Keratinocyte (primary cell): ENCODE data around the gene LILRA6. TPM values are rescaled to one million over a fixed set of nuclear protein-coding genes. Genes with fewer than 3 reads are reported as not detected.

Source experiments
- DNase-seq: peaks from one replicate; pipeline ENCODE4 v3.0.0-alpha.2; 2011; ENCODE audit warnings: low read depth, missing footprints, low spot score
- FAIRE-seq: peaks from 2 replicates; lab custom pipeline; 2011; peaks lifted over from hg19 to GRCh38; lab: Jason Lieb, UNC
- H2AFZ ChIP-seq: 2 replicates; pipeline ENCODE4 v1.6.0; 2012; ENCODE audit warnings: low read length, control low read depth, inconsistent platforms; ENCODE audit not compliant: control insufficient read depth
- H3K27ac ChIP-seq: 2 replicates; pipeline ENCODE4 v1.5.1; 2011; ENCODE audit warnings: low read length; ENCODE audit not compliant: control insufficient read depth, insufficient read depth
- H3K27me3 ChIP-seq: 3 replicates; pipeline ENCODE4 v1.6.0; 2011; ENCODE audit warnings: low read length; ENCODE audit not compliant: control insufficient read depth, insufficient read depth; ENCODE audit errors: extremely low read depth
- H3K36me3 ChIP-seq, 2 experiments: 2 replicates in 1 of 2; 3 replicates in 1 of 2; pipeline ENCODE4 v1.5.1; 2011; ENCODE audit warnings: low read length in 2 of 2, mild to moderate bottlenecking in 1 of 2; ENCODE audit not compliant: control insufficient read depth in 2 of 2, insufficient read depth in 2 of 2; ENCODE audit errors: extremely low read depth in 1 of 2
- H3K4me1 ChIP-seq: 3 replicates; pipeline ENCODE4 v1.5.1; 2011; ENCODE audit warnings: low read length; ENCODE audit not compliant: control insufficient read depth, insufficient read depth; ENCODE audit errors: extremely low read depth
- H3K4me2 ChIP-seq: 3 replicates; pipeline ENCODE4 v1.6.0; 2011; ENCODE audit warnings: low read depth, low read length; ENCODE audit not compliant: control insufficient read depth, insufficient read depth; ENCODE audit errors: extremely low read depth
- H3K4me3 ChIP-seq, 3 experiments: fragments of 200-600 bp in 1 of 3; sonication (generic) in 1 of 3; 2 replicates in 2 of 3; 3 replicates in 1 of 3; pipeline ENCODE4 v1.5.1; 2011 to 2016; ENCODE audit warnings: low read length in 3 of 3, mild to moderate bottlenecking in 3 of 3, control low read depth in 2 of 3, inconsistent platforms in 1 of 3, low read depth in 1 of 3, mixed read lengths in 1 of 3, mixed run types in 1 of 3, moderate library complexity in 1 of 3; ENCODE audit not compliant: control insufficient read depth in 2 of 3, insufficient read depth in 2 of 3; ENCODE audit errors: extremely low read depth in 1 of 3
- H3K79me2 ChIP-seq: 2 replicates; pipeline ENCODE4 v1.6.0; 2012; ENCODE audit warnings: low read length; ENCODE audit not compliant: control insufficient read depth, insufficient read depth
- H3K9ac ChIP-seq: 3 replicates; pipeline ENCODE4 v1.6.0; 2011; ENCODE audit warnings: low read length; ENCODE audit not compliant: control insufficient read depth, insufficient read depth; ENCODE audit errors: extremely low read depth
- H3K9me1 ChIP-seq: 3 replicates; pipeline ENCODE4 v1.6.0; 2011; ENCODE audit warnings: low read length; ENCODE audit not compliant: control insufficient read depth, insufficient read depth; ENCODE audit errors: extremely low read depth
- H3K9me3 ChIP-seq: 2 replicates; pipeline ENCODE4 v1.5.1; 2012; ENCODE audit warnings: low read depth, low read length; ENCODE audit not compliant: control insufficient read depth
- H4K20me1 ChIP-seq: 3 replicates; pipeline ENCODE4 v1.6.0; 2011; ENCODE audit warnings: low read length; ENCODE audit not compliant: control insufficient read depth, insufficient read depth; ENCODE audit errors: extremely low read depth
- EZH2 ChIP-seq: IDR thresholded peaks from one replicate; pipeline ENCODE4 v1.6.1; 2012; ENCODE audit warnings: inconsistent platforms, mild to moderate bottlenecking, low read length, moderate library complexity
- dilution Hi-C: fragments of 300-500 bp; cut with MboI; formaldehyde crosslinking; loops from one replicate; pipeline ENCODE4 v1.7.0; 2020; ENCODE audit warnings: low sequenced_read_pairs; ENCODE audit not compliant: extremely low pct_ligation_motif_present
- polyA plus RNA-seq, 5 experiments: library from polyadenylated mRNA; depleted of rRNA in 3 of 5; stranded (reverse) in 3 of 5; stranded (forward) in 1 of 5; unstranded in 1 of 5; fragments of >200 nt; gene quantifications; 1 replicate in 1 of 5; 2 replicates in 3 of 5; 3 replicates in 1 of 5; pipeline versions ENCODE4 v1.2.1 to v1.2.3, GENCODE V29; 2011 to 2012; ENCODE audit warnings: missing spikeins in 2 of 5, low read depth in 1 of 5, low replicate concordance in 1 of 5
- TF ChIP-seq, protein P1 (sequence below), 3 experiments: IDR thresholded peaks in 1 of 3; conservative IDR thresholded peaks in 1 of 3; optimal IDR thresholded peaks in 1 of 3; 2 replicates in 2 of 3; 3 replicates in 1 of 3; pipeline versions ENCODE3 to v1.5.1; 2011; ENCODE audit warnings: low read length in 3 of 3, mild to moderate bottlenecking in 3 of 3, moderate library complexity in 2 of 3, control low read depth in 1 of 3, inconsistent platforms in 1 of 3; ENCODE audit not compliant: insufficient read depth in 2 of 3; ENCODE audit errors: extremely low read depth in 1 of 3

Gene LILRA6
- polyA plus RNA-seq, 1 donor (not counting 4 experiments of a cell fraction or from before 2014, with no cell fraction given), result not detected

DNA sequence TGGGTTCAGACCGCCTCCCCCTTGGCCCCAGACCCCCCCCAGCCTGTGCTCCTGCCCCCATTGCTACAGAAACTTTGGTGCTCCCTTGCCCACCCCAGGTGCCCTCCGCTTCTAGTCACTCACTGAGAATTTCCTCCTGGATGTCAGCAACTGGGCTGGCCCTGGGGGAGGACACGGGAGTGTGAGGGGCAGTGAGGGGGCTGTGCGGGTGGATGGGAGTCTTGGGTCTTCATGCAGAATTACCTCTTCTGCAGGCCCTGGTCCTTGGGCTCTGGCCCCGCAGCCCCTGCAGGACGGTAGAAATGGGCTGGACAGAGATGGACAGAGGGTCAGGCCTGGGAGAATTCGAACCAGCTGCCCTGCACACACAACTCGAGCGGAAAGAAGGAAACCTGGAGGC lies 9.7 kb upstream of the LILRA6 start:
- H3K36me3 ChIP-seq, result no peaks in the 10 kb centered on the region
- TF ChIP-seq EZH2, result no peak
- TF ChIP-seq, protein P1, sequence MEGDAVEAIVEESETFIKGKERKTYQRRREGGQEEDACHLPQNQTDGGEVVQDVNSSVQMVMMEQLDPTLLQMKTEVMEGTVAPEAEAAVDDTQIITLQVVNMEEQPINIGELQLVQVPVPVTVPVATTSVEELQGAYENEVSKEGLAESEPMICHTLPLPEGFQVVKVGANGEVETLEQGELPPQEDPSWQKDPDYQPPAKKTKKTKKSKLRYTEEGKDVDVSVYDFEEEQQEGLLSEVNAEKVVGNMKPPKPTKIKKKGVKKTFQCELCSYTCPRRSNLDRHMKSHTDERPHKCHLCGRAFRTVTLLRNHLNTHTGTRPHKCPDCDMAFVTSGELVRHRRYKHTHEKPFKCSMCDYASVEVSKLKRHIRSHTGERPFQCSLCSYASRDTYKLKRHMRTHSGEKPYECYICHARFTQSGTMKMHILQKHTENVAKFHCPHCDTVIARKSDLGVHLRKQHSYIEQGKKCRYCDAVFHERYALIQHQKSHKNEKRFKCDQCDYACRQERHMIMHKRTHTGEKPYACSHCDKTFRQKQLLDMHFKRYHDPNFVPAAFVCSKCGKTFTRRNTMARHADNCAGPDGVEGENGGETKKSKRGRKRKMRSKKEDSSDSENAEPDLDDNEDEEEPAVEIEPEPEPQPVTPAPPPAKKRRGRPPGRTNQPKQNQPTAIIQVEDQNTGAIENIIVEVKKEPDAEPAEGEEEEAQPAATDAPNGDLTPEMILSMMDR (optimal IDR thresholded peaks at IDR 0.05 in 1 of 3, IDR thresholded peaks at IDR 0.05 in 1 of 3, conservative IDR thresholded peaks at IDR 0.05 in 1 of 3; ENCODE audit: extremely low read depth in 1 of 3, insufficient read depth in 2 of 3, low read length in 3 of 3), result no peak
- H3K9me3 ChIP-seq, result no peaks in the 10 kb centered on the region
- H3K4me1 ChIP-seq, result no peaks in the 10 kb centered on the region
- no peak overlapping the region for H3K9ac ChIP-seq
- H3K27me3 ChIP-seq, result peaks cover 17% of the 10 kb centered on the region
- H3K27ac ChIP-seq, result no peak overlapping the region
- FAIRE-seq (no peak), DNase-seq (no peak)
- H3K4me3 ChIP-seq, result no peak overlapping the region
- no peaks in the 10 kb centered on the region for H3K9me1 ChIP-seq
- no peaks in the 10 kb centered on the region for H3K79me2 ChIP-seq
- no peaks in the 10 kb centered on the region for H4K20me1 ChIP-seq
- dilution Hi-C loops, result no loop called here
- no peak overlapping the region for H3K4me2 ChIP-seq
- no peak overlapping the region for H2AFZ ChIP-seq

DNA sequence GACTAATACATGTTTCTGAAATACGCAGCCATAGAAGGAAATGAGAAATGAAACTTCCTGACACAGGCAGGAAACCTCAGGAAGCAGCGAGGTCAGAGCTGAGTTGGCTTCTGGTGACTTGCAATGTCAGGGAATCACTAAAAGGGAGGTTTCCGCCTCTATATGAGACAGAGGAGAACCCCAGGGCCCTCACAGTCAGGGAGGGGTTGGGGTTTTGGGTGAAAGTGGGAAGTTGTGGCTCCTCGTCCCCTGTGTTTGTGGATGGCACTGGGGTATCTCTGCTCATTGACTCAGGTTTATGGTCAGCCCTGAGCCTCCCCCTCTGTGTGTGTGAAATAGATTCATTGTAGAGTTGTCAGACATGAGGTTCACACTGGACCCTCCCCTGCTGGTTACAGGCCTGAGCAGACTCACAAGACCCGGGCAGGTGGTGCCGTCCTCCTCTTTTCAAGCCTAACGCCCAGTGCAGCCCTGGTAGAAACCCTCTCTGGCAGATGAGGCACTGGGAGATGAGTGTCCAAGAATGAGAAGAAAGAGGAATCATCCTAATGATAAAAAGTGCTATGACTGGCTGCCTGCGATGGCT lies 5.5 kb upstream of the LILRA6 start:
- H3K27ac ChIP-seq, result no peak overlapping the region
- no peak overlapping the region for H3K9ac ChIP-seq
- no peaks in the 10 kb centered on the region for H3K4me1 ChIP-seq
- dilution Hi-C loops, result no loop called here
- DNase-seq (no peak), FAIRE-seq (no peak)
- no peaks in the 10 kb centered on the region for H3K27me3 ChIP-seq
- no peaks in the 10 kb centered on the region for H3K9me1 ChIP-seq
- H2AFZ ChIP-seq, result no peak overlapping the region
- no peaks in the 10 kb centered on the region for H4K20me1 ChIP-seq
- H3K36me3 ChIP-seq, result no peaks in the 10 kb centered on the region
- no peak overlapping the region for H3K4me3 ChIP-seq
- no peaks in the 10 kb centered on the region for H3K79me2 ChIP-seq
- no peak for TF ChIP-seq EZH2
- TF ChIP-seq, protein P1 (optimal IDR thresholded peaks at IDR 0.05 in 1 of 3, IDR thresholded peaks at IDR 0.05 in 1 of 3, conservative IDR thresholded peaks at IDR 0.05 in 1 of 3; ENCODE audit: extremely low read depth in 1 of 3, insufficient read depth in 2 of 3, low read length in 3 of 3), result no peak
- no peaks in the 10 kb centered on the region for H3K9me3 ChIP-seq
- no peak overlapping the region for H3K4me2 ChIP-seq
